ENCODE results near the gene MIOS. TPM values are rescaled to one million over a fixed set of nuclear protein-coding genes. Genes with fewer than 3 reads are reported as not detected.

Gene MIOS
- polyA plus RNA-seq, 1 donor (not counting 4 experiments of a cell fraction or from before 2014, with no cell fraction given), result 29.2 TPM

DNA sequence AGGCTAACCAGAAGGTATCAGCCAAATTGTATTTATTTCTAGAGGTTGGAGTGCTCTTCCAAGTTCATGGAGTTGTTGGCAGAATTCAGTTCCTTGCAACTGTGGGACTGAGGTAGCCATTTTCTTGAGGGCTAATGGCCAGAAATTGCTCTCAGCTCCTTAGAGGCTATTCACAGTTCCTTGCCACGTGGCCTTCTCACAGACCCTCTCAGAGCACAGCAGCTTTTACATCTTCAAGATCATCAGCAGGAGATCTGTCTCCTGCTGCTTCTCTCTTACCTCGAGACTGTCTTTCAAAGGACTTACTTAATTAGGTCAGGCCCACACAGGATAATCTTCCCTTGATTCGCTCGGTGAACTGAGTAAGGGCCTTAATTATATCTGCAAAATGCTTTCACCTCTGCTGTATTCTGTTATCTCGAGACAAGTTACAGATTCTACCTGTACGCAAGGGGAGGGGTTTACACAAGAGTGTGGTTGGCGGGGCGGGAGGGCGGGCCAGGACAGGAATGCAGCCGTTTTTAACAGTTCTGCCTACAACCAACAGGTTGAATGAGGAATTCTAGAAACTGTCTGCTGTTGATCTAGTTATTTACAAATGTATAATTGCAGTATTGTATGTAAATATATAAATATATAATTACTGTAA, 15.0 kb downstream of the MIOS start:
- Histone ChIP-seq H3K27me3 (ENCODE audit: control insufficient read depth, extremely low read depth, insufficient read depth, low read length) (no peaks in the 10 kb centered on the region), H3K9me3 (ENCODE audit: control insufficient read depth, low read depth, low read length) (no peaks in the 10 kb centered on the region), H3K79me2 (ENCODE audit: control insufficient read depth, insufficient read depth, low read length) (peaks cover 4% of the 10 kb centered on the region), H3K36me3 (ENCODE audit: control insufficient read depth in 2 of 2, extremely low read depth in 1 of 2, insufficient read depth in 2 of 2, low read length in 2 of 2) (peaks cover 0 to 4% of the 10 kb centered on the region in 2 experiments), H2AFZ (ENCODE audit: control insufficient read depth, low read length) (peak overlapping the region; percentile 46), H3K4me3 (ENCODE audit: control insufficient read depth in 2 of 3, extremely low read depth in 1 of 3, insufficient read depth in 2 of 3, low read depth in 1 of 3, low read length in 3 of 3) (no peak overlapping the region), H4K20me1 (ENCODE audit: control insufficient read depth, extremely low read depth, insufficient read depth, low read length) (no peaks in the 10 kb centered on the region), H3K9me1 (ENCODE audit: control insufficient read depth, extremely low read depth, insufficient read depth, low read length) (peaks cover 4% of the 10 kb centered on the region), H3K4me1 (ENCODE audit: control insufficient read depth, extremely low read depth, insufficient read depth, low read length) (peaks cover 6% of the 10 kb centered on the region), H3K4me2 (ENCODE audit: control insufficient read depth, extremely low read depth, insufficient read depth, low read depth, low read length) (peak overlapping the region; percentile 56), H3K27ac (ENCODE audit: control insufficient read depth, insufficient read depth, low read length) (no peak overlapping the region), H3K9ac (ENCODE audit: control insufficient read depth, extremely low read depth, insufficient read depth, low read length) (no peak overlapping the region)
- TF ChIP-seq, protein P1, sequence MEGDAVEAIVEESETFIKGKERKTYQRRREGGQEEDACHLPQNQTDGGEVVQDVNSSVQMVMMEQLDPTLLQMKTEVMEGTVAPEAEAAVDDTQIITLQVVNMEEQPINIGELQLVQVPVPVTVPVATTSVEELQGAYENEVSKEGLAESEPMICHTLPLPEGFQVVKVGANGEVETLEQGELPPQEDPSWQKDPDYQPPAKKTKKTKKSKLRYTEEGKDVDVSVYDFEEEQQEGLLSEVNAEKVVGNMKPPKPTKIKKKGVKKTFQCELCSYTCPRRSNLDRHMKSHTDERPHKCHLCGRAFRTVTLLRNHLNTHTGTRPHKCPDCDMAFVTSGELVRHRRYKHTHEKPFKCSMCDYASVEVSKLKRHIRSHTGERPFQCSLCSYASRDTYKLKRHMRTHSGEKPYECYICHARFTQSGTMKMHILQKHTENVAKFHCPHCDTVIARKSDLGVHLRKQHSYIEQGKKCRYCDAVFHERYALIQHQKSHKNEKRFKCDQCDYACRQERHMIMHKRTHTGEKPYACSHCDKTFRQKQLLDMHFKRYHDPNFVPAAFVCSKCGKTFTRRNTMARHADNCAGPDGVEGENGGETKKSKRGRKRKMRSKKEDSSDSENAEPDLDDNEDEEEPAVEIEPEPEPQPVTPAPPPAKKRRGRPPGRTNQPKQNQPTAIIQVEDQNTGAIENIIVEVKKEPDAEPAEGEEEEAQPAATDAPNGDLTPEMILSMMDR (optimal IDR thresholded peaks at IDR 0.05 in 1 of 3, IDR thresholded peaks at IDR 0.05 in 1 of 3, conservative IDR thresholded peaks at IDR 0.05 in 1 of 3; ENCODE audit: extremely low read depth in 1 of 3, insufficient read depth in 2 of 3, low read length in 3 of 3), result no peak
- no peak for TF ChIP-seq EZH2 (IDR thresholded peaks at IDR 0.05; ENCODE audit: low read length)
- DNase-seq (ENCODE audit: low read depth, low spot score), result no peak
- FAIRE-seq, result peak; percentile 58
- dilution Hi-C loops (cut with MboI; ENCODE audit: extremely low pct_ligation_motif_present, low sequenced_read_pairs), result no loop called here

DNA sequence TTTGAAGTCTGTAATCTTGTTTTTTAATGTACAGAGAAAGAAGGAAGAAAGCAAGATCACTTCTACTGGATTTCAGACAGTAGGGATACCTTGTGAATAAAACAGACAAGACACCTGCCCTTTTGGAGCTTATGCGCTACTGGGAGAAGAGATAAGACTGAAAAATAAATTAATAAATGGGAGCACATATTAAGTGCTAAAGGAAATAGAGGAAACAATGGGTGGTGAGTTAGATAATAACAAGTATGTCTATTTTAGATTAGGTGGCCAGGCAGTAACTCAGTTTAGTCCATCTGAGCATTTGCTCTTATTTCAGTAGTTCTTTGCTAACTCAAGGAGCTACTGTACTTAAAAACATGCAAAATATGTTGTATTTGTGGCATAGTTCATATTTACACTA, 15.9 kb downstream of the MIOS start:
- Histone ChIP-seq H3K9ac (ENCODE audit: control insufficient read depth, extremely low read depth, insufficient read depth, low read length) (no peak overlapping the region), H3K9me3 (ENCODE audit: control insufficient read depth, low read depth, low read length) (no peaks in the 10 kb centered on the region), H3K36me3 (ENCODE audit: control insufficient read depth in 2 of 2, extremely low read depth in 1 of 2, insufficient read depth in 2 of 2, low read length in 2 of 2) (peaks cover 0 to 4% of the 10 kb centered on the region in 2 experiments), H3K27me3 (ENCODE audit: control insufficient read depth, extremely low read depth, insufficient read depth, low read length) (no peaks in the 10 kb centered on the region), H3K4me1 (ENCODE audit: control insufficient read depth, extremely low read depth, insufficient read depth, low read length) (peaks cover 6% of the 10 kb centered on the region), H3K4me3 (ENCODE audit: control insufficient read depth in 2 of 3, extremely low read depth in 1 of 3, insufficient read depth in 2 of 3, low read depth in 1 of 3, low read length in 3 of 3) (no peak overlapping the region), H3K4me2 (ENCODE audit: control insufficient read depth, extremely low read depth, insufficient read depth, low read depth, low read length) (no peak overlapping the region), H3K9me1 (ENCODE audit: control insufficient read depth, extremely low read depth, insufficient read depth, low read length) (peaks cover 4% of the 10 kb centered on the region), H4K20me1 (ENCODE audit: control insufficient read depth, extremely low read depth, insufficient read depth, low read length) (no peaks in the 10 kb centered on the region), H3K27ac (ENCODE audit: control insufficient read depth, insufficient read depth, low read length) (no peak overlapping the region), H3K79me2 (ENCODE audit: control insufficient read depth, insufficient read depth, low read length) (peaks cover 2% of the 10 kb centered on the region), H2AFZ (ENCODE audit: control insufficient read depth, low read length) (no peak overlapping the region)
- FAIRE-seq (no peak), DNase-seq (ENCODE audit: low read depth, low spot score) (no peak)
- TF ChIP-seq, protein P1 (optimal IDR thresholded peaks at IDR 0.05 in 1 of 3, IDR thresholded peaks at IDR 0.05 in 1 of 3, conservative IDR thresholded peaks at IDR 0.05 in 1 of 3; ENCODE audit: extremely low read depth in 1 of 3, insufficient read depth in 2 of 3, low read length in 3 of 3), result no peak
- no peak for TF ChIP-seq EZH2 (IDR thresholded peaks at IDR 0.05; ENCODE audit: low read length)
- dilution Hi-C loops (cut with MboI; ENCODE audit: extremely low pct_ligation_motif_present, low sequenced_read_pairs), result no loop called here

Data from keratinocyte (primary cell).